ENCODE data around the gene PBX2. TPM values are rescaled to one million over a fixed set of nuclear protein-coding genes. Genes with fewer than 3 reads are reported as not detected.
"Not testable (repeated sequence)": the region's sequence is repeated elsewhere in the genome, so short reads cannot be mapped to it uniquely, and the experiment has no call there.

PBX2 gene
- total and polyA plus RNA-seq, 9 donors: 39.3 to 110 (median 90.7) TPM

DNA sequence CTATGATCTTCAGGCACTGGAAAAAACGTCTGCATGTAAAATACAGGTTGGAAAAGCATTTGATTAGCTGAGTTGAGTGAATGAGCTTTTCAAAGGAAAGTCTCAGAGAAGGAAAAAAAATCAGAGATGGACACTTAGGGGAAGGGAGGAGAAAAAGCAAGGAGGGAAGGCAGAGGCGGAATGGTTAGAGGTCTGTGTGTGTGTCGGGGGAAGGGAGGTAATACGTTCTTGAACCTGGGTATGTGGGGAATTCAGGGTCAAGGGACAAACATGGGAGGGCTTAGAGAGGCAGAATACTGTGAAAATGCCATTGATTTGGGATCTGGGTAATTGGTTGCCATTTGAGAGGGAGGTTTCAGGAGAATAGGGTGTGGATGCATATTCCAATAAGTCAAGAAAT, 43.3 kb downstream of the PBX2 start:
- WGBS, 3 donors: 17 to 20% (median 19%) methylated on average over 4 of the region's 4 CpGs
- intact Hi-C loops (cut with DNase I): no loop called here
- TF ChIP-seq EP300 (IDR thresholded peaks at IDR 0.05): no peak
- no peak for TF ChIP-seq POLR2A (IDR thresholded peaks at IDR 0.05)
- TF ChIP-seq, protein P1, sequence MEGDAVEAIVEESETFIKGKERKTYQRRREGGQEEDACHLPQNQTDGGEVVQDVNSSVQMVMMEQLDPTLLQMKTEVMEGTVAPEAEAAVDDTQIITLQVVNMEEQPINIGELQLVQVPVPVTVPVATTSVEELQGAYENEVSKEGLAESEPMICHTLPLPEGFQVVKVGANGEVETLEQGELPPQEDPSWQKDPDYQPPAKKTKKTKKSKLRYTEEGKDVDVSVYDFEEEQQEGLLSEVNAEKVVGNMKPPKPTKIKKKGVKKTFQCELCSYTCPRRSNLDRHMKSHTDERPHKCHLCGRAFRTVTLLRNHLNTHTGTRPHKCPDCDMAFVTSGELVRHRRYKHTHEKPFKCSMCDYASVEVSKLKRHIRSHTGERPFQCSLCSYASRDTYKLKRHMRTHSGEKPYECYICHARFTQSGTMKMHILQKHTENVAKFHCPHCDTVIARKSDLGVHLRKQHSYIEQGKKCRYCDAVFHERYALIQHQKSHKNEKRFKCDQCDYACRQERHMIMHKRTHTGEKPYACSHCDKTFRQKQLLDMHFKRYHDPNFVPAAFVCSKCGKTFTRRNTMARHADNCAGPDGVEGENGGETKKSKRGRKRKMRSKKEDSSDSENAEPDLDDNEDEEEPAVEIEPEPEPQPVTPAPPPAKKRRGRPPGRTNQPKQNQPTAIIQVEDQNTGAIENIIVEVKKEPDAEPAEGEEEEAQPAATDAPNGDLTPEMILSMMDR (IDR thresholded peaks at IDR 0.05): no peak

DNA sequence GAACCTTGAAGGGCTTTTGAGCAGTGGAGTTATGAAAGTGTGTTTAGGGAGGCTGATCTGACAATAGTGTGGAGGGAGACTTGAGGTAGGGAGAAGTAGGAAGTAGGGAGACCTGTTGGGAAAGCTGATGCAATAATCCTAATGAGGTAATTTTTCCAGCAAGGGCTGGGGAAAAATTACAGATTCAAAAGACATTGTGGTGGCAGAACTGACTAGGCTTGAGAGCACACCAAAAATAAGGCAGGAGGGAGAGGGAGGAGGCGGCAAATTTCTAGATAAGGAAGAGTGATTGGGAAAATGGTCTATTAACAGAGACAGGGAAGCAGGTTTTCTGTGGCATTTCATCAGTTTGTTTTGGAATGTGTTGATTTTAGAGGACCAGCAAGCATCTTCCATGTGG, 43.7 kb downstream of the PBX2 start:
- WGBS, 3 donors: 10 to 34% (median 21%) methylated on average over 1 of the region's 1 CpG
- no peaks in the 10 kb centered on the region for H3K9me3 ChIP-seq
- no peaks in the 10 kb centered on the region for H3K4me1 ChIP-seq (ENCODE audit: insufficient read depth)
- intact Hi-C loops (cut with DNase I): no loop called here
- H3K27me3 ChIP-seq: no peaks in the 10 kb centered on the region
- H3K36me3 ChIP-seq: no peaks in the 10 kb centered on the region
- TF ChIP-seq POLR2A (IDR thresholded peaks at IDR 0.05) (no peak), EP300 (IDR thresholded peaks at IDR 0.05) (no peak)
- TF ChIP-seq, protein P1 (IDR thresholded peaks at IDR 0.05): no peak
- H3K4me3 ChIP-seq: no peak overlapping the region
- peak overlapping the region in 1 of 2 donors; percentile 32 for H3K27ac ChIP-seq
- DNase-seq: no peak

More for the DNA sequence above, 43.3 kb downstream of the PBX2 start:
- Histone ChIP-seq H3K4me1 (ENCODE audit: insufficient read depth) (no peaks in the 10 kb centered on the region), H3K27ac (peak overlapping the region in 1 of 2 donors; percentile 32), H3K27me3 (no peaks in the 10 kb centered on the region), H3K9me3 (no peaks in the 10 kb centered on the region), H3K36me3 (no peaks in the 10 kb centered on the region), H3K4me3 (no peak overlapping the region)
- DNase-seq: no peak

DNA sequence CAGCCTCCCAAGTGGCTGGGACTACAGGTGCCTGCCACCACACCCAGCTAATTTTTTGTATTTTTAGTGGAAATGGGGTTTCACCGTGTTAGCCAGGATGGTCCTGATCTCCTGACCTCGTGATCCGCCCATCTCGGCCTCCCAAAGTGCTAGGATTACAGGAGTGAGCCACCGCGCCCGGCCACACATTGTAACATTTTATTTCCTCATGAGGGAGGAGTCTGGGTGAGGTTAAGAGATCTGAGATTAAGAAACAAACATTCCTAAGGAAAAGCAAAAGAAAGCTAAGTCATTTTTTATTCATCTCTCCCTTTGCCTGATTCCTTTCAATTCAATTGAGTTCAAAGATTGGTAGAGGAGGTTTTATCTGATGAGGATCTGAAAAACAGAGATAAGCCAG, 45.8 kb downstream of the PBX2 start:
- intact Hi-C loops (cut with DNase I): not testable (repeated sequence)
- WGBS, 3 donors: 57 to 68% (median 66%) methylated on average over 7 of the region's 7 CpGs

DNA sequence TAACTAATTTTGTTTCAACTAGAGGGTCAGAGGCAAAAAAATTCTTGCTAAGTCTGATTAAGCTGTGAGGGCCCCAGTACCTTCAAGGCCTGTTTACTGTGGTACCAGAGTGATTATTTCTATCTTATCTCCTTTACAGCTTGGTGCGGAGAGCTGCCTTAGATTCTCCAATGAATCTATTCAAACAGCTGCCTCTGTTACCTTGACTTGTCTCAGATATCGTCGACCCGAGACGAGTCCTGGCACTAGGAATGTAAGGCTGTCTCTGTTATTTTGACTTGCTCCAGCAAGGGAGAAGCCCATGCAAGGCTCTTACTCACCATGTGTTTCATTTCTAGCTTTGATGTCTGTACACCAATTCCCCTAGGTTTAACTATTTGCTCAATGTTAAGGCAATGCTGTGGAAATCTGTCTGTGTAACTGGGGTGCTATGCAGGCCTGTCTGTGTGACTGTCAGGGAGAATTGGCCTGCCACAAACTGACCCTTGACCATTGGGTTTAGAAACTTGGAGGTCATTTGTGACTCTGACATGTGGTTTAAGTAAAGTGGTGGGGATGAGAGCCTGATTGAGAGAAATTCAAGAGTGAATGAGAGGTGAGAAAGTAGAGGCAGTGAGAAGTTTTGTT, 49.5 kb downstream of the PBX2 start:
- no peak for TF ChIP-seq POLR2A (IDR thresholded peaks at IDR 0.05)
- TF ChIP-seq, protein P1 (IDR thresholded peaks at IDR 0.05): no peak
- Histone ChIP-seq H3K36me3 (no peaks in the 10 kb centered on the region), H3K4me3 (no peak overlapping the region), H3K4me1 (ENCODE audit: insufficient read depth) (peaks cover 15% of the 10 kb centered on the region), H3K27me3 (no peaks in the 10 kb centered on the region), H3K9me3 (no peaks in the 10 kb centered on the region), H3K27ac (peak overlapping the region; percentile 37 to 84)
- WGBS, 3 donors: 6 to 15% (median 12%) methylated on average over 5 of the region's 5 CpGs
- peak in 1 of 5 donors; percentile 48 for DNase-seq
- intact Hi-C loops (cut with DNase I): no loop called here

More for the DNA sequence above, 45.8 kb downstream of the PBX2 start:
- not testable (repeated sequence) for H3K9me3 ChIP-seq; H3K27ac ChIP-seq; H3K4me1 ChIP-seq (ENCODE audit: insufficient read depth); H3K4me3 ChIP-seq; DNase-seq; H3K27me3 ChIP-seq; H3K36me3 ChIP-seq

DNA sequence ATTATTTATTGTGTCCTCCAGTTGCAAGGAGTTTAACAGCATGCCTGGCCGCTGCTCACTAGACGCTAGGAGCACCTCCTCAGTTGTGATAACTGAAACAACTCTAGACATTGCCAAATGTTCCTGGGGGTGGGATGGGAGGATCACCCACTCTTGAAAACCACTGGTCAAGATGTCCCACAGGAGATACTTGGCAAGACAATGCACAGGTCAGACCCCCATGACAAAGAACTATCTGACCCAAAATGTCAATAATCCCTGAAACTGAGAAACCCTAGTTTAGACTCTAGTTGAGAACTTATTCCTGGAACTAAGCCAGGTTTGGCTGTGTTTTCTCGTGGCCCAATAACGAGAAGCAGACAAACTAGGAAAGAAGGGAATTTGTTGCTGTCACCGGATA, 50.4 kb downstream of the PBX2 start:
- Histone ChIP-seq H3K27ac (peak overlapping the region; percentile 37 to 84), H3K9me3 (no peaks in the 10 kb centered on the region), H3K4me3 (no peak overlapping the region), H3K36me3 (no peaks in the 10 kb centered on the region), H3K27me3 (no peaks in the 10 kb centered on the region), H3K4me1 (ENCODE audit: insufficient read depth) (peaks cover 15% of the 10 kb centered on the region)
- TF ChIP-seq POLR2A (IDR thresholded peaks at IDR 0.05) (no peak), EP300 (IDR thresholded peaks at IDR 0.05) (no peak)
- TF ChIP-seq, protein P1 (IDR thresholded peaks at IDR 0.05): no peak
- 8 to 17% (median 16%) methylated on average over 5 of the region's 5 CpGs for WGBS, 3 donors
- peak in 3 of 5 donors; percentile 55 to 58 (median 58) for DNase-seq
- intact Hi-C loops (cut with DNase I): no loop called here

Data from ovary (tissue), 9 donors.